GM12873 (cell line): ENCODE measurements around the gene ACOX1.

Experiments
- CTCF ChIP-seq: IDR thresholded peaks from 2 replicates; pipeline ENCODE4 v1.5.1; 2012; ENCODE audit warnings: low read depth, mild to moderate bottlenecking, moderate library complexity, low read length, control low read depth; ENCODE audit not compliant: insufficient read depth; ENCODE audit errors: missing control alignments

The ACOX1 gene

GRCh38 chr17:76022285-76022684 lies 43.3 kb upstream of the ACOX1 start:
- no peak for TF ChIP-seq CTCF

- TF ChIP-seq CTCF: no peak
Observed at GRCh38 chr17:76019833-76020467, 41.0 kb upstream of the ACOX1 start.

GRCh38 chr17:76018801-76019200 lies 39.8 kb upstream of the ACOX1 start:
- no peak for TF ChIP-seq CTCF

- TF ChIP-seq CTCF: no peak
Observed at GRCh38 chr17:76018340-76018680, 39.3 kb upstream of the ACOX1 start.

GRCh38 chr17:76017481-76018339 lies 38.7 kb upstream of the ACOX1 start:
- TF ChIP-seq CTCF: no peak

GRCh38 chr17:76014925-76015261 lies 35.9 kb upstream of the ACOX1 start:
- no peak for TF ChIP-seq CTCF

GRCh38 chr17:76014100-76014924 lies 35.3 kb upstream of the ACOX1 start:
- peak; percentile 100 for TF ChIP-seq CTCF
